HS-5 (cell line): ENCODE measurements around the gene PLEKHA4.
A peak's percentile ranks its signal among the peaks of the same experiment; 100 is the strongest.
"Not testable (repeated sequence)": the region's sequence is repeated elsewhere in the genome, so short reads cannot be mapped to it uniquely, and the experiment has no call there.

Experiments
- DNase-seq: peaks from one replicate; pipeline ENCODE4 v3.0.0-alpha.2; 2012; ENCODE audit warnings: low read depth

PLEKHA4 gene, protein sequence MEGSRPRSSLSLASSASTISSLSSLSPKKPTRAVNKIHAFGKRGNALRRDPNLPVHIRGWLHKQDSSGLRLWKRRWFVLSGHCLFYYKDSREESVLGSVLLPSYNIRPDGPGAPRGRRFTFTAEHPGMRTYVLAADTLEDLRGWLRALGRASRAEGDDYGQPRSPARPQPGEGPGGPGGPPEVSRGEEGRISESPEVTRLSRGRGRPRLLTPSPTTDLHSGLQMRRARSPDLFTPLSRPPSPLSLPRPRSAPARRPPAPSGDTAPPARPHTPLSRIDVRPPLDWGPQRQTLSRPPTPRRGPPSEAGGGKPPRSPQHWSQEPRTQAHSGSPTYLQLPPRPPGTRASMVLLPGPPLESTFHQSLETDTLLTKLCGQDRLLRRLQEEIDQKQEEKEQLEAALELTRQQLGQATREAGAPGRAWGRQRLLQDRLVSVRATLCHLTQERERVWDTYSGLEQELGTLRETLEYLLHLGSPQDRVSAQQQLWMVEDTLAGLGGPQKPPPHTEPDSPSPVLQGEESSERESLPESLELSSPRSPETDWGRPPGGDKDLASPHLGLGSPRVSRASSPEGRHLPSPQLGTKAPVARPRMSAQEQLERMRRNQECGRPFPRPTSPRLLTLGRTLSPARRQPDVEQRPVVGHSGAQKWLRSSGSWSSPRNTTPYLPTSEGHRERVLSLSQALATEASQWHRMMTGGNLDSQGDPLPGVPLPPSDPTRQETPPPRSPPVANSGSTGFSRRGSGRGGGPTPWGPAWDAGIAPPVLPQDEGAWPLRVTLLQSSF

DNA sequence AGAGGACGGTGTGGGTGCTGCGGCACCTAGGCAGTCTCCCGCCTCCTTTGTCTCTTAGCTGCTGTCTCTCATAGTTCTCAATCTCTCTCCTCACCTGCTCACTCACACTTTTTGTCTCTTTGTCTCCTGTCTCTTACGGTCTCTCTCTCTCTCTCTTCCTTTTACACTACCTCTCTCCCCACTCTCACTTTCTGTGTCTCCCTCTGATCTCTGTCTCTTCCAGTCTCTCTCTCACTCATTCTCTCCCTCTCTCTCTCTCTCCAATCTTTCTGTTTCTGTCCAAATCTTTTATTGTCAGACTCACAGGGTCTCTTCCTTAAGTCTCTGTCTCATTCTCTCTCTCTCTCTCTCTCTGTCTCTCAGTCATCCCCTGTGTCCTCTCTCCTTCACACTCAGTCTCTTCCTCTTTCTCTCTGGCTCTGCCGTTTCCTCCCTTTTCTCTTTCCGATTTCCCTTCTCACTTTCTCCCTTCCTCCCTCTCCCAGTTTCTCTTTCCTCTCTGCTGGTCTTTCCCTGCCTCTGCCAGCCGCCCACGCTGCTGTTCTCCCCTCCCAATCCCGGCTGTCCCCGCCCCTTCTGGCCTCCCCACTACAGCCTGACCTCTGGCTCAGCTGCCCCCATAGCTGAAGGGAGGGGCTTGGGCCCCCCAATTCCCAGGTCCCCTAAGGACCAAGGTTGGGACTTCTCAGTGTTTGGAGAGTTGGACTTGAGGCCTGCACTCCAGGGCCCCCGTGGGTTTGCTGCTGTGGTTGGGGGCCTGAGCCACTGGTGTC is at the start of gene PLEKHA4:
Gene PLEKHA4 (minus strand): TSS at position 504 of the 773 bp plus-strand sequence. CDS start 997 bp downstream, outside the sequence.
- DNase-seq: no peak

DNA sequence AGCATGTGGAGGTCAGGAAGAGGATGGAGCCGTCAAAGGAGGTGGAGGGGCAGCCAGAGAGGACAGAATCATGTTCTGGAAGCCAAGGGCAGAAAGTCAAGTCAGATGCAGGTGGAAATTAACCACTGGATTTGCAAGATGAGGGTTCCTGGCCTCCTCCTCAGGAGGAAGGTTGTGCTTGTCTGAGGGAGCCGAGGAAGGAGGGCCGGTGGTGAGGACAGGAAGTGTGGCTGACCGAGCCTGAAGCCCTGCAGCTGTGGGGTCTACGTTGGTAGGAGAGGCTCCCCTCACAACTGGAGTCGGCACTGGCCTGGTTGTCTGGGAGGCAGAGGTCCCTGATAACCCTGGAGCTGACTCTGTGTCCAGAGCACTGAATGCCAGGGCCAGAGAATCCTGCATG is 49.7 kb upstream of the PLEKHA4 start:
- no peak for DNase-seq

DNA sequence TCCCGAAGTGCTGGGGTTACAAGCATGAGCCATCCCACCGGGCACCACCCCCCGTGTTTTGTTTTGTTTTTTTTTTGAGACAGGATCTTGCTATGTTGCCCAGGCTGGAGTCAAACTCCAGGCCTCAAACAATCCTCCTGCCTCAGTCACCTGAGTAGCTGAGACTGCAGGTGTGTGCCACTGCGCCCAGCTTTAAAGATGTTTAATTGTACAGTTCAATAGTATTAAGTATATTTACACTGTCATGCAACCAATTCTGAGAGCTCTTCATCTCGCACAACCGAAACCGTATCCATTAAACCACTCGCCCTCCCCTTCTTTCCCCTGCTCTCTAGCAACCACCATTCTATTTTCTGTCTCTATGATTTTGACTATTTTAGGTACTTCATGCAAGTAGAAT is 47.3 kb upstream of the PLEKHA4 start:
- no peak for DNase-seq

DNA sequence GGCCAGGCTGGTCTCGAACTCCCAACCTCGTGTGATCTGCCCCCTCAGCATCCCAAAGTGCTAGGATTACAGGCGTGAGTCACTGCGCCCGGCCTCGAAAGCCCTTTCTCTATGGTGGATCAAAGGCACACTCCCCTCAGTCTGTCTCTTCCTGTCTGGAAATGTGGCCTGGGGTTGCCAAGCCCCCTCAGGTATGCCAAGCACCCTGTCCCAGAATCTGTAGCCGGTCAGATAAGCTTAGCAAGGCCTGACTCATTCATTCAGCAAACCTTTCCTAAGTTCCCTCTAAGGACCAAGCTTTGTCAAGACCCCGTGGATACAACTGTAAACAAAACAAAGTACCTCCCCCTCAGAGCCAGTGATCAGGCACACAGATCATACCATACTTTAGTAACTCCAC is 45.8 kb upstream of the PLEKHA4 start:
- no peak for DNase-seq

DNA sequence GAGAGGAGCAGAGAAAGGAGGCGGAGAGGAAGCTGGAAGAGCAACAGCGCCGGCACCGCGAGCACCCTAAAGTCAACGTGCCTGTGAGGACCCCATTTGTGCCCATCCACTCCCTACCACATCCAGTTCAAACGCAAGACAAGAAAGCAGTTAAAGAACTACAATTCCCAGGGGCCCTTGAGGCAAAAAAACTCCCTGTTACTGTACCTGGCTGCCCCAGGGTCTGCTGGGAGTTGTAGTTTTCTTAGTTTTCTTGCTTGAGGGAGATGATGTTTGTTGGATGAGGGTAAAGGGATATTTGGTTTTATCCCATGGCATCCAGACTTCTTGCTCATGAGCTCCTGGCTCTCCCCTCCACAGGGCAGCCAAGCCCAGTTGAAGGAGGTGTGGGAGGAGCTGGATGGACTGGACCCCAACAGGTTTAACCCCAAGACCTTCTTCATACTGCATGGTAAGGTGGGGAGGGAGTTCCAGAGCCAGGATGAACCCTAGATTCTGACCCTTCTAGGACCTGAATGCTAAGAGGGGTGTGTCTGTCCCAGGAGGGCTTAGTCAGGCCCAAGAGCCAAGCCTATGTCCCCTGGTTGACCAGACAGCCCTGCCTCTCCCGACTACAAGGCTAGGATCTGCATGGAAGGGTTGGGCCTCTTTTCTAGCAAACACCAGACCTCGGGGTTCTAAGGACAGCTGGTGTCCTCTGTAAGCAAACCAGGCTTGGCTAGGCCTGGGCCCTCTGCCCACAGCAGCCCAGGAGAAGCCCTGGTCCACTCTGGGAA is 44.9 kb upstream of the PLEKHA4 start:
- no peak for DNase-seq

DNA sequence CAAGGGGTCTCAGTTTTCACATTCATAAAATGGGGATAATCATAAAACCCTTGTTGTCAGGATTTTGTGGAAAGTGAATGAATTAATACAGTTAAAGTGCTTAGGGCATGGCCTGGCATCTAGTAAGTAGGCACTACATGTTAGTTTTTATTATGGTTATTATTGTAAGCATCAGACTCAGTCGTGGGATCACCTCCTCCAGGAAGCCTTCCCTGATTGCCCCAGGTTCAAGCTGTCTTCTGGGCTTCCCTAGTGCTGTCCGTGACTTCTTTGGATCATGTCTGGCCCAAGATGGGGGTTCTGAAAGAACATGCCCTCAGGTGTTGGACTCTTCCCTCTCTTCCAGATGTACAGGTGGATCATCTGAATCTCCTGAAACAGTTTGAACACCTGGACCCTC is 42.4 kb upstream of the PLEKHA4 start:
- no peak for DNase-seq

DNA sequence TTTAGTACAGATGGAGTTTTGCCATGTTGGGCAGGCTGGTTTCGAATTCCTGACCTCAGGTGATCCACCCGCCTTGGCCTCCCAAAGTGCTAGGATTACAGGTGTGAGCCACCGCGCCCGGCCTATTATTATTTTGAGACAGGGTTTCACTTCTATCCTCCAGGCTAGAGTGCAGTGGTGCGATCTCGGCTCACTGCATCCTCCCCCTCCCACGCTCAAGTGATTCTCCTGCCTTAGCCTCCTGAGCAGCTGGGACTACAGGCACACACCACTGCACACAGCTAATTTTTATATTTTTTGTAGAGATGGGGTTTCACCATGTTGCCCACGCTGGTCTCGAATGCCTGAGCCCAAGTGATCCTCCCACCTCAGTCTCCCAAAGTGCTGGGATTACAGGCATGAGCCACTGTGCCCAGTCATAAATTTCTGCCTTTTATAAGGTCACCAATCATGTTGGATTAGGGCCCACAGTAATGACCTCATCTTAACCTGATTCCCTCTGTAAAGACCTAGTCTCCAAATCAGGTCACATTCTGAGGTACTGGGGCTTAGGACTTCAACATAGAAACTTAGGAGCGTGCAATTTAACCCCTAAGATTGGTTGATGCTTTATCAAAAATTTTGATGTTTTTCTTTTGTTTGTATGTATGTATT is 41.1 kb upstream of the PLEKHA4 start:
- not testable (repeated sequence) for DNase-seq

DNA sequence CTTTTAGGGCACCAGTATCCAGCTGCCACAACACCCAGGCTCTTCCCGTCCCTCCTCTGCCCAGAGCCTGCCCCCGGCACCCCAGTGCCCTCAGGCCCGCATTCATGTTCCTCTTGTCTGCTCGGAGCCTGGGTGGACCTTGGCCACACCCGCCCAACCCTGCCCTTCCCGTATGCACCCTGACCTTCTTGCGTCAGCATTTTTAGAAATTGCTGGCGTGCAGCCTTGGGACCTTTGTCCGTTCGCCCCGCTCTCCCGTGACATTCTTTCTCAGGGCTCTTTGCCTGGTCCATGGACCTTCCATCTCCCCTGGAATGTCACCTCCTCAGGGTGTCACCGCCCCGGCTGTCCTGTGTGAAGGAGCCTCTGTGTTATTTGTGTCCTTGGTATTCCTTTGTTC is 39.3 kb upstream of the PLEKHA4 start:
- no peak for DNase-seq

DNA sequence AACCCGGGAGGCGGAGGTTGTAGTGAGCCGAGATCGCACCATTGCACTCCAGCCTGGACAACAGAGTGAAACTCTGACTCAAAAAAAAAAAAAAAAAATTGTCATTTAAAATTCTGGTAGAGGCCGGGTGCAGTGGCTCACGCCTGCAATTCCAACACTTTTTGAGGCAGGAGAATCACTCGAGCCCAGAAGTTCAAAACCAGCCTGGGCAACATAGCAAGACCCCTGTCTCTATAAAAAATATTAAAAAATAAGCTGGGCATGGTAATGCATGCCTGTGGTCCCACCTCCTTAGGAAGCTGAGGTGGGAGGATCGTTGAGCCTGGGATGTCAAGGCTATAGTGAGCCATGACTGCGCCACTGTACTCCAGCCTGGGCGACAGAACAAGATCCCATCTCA is 37.9 kb upstream of the PLEKHA4 start:
- DNase-seq: no peak

DNA sequence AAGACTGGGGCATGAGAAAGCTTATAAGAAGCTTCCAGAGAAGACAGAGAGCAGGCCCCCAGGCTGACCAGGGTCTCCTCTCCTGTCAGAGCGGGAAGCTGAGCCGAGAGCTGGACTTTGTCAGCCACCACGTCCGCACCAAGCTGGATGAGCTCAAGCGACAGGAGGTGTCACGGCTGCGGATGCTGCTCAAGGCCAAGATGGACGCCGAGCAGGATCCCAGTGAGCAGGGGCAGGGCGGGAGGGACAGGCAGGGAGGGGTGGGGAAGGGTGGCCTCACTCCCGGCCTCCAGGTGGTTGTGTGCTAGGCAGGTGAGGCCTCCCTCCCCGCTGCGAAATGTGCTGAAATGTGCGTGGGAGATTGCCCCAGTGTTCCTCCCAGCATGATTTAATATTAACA is 37.2 kb upstream of the PLEKHA4 start:
- DNase-seq: no peak

DNA sequence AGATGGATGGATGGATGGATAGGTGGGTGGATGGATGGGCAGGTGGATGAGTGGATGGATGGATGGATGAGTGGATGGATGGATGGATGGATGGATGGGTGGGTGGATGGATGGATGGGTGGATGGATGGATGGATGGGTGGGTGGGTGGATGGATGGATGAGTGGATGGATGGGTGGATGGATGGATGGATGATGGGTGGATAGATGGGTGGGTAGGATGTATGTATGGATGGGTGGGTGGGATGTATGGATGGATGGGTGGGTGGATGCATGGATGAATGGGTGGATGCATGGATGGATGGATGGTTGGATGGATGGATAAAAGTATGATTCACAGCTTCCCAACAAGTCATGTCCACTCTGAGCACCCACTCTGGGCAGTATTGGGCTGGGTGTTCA is 35.4 kb upstream of the PLEKHA4 start:
- not testable (repeated sequence) for DNase-seq

DNA sequence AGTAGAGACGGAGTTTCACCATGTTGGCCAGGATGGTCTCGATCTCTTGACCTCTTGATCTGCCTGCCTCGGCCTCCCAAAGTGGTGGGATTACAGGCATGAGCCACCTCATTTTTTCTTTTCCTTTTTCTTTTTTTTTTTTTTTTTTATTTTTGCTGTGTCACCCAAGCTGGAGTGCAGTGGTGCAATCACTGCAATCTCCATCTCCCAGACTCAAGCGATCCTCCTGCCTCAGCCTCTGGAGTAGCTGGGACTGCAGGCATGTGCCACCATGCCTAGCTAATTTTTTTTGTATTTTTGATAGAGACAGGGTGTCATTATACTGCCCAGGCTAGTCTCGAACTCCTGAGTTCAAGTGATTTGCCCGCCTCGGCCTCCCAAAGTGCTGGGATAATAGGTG is 33.9 kb upstream of the PLEKHA4 start:
- not testable (repeated sequence) for DNase-seq

DNA sequence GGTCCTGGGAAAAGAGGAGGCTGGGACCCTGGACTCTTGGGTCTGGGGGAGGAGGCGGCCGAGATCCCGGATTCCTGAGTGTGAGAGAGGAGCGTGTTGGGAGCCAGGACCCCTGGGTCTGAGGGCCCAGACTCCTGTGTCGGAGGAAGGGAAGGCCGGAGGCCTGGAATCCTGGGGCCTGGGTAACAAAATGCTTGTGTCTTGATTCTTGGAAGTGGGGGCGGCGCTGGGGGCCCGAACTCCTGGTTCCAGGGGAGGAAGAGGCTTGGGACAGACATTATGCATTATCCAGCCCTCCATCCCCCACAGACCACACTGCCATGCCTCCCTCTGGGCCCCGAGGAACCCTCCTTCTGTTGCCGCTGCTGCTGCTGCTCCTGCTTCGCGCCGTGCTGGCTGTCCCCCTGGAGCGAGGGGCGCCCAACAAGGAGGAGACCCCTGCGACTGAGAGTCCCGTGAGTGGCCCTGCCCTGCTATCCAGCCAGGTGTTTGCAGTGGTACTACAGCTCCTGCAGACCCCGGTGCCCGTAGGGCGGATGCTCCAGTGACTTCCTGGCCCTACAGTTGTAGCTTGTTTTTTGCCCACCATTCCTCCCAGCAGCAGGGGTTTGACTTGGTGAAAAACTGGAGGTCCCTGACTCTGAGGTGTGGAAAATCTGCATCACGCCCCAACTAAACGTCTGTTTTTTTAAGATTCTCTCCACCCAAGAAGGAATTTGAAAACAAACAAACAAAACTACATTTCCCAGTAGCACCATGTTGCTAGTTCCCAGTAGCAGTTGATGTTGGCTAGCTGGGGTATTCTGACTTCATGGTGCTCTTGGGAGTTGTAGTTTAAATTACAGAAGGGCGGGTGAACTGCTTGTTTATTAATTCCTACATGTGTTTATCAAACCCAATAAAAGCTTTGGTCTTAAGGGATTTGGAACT is 32.3 kb upstream of the PLEKHA4 start:
- no peak for DNase-seq

DNA sequence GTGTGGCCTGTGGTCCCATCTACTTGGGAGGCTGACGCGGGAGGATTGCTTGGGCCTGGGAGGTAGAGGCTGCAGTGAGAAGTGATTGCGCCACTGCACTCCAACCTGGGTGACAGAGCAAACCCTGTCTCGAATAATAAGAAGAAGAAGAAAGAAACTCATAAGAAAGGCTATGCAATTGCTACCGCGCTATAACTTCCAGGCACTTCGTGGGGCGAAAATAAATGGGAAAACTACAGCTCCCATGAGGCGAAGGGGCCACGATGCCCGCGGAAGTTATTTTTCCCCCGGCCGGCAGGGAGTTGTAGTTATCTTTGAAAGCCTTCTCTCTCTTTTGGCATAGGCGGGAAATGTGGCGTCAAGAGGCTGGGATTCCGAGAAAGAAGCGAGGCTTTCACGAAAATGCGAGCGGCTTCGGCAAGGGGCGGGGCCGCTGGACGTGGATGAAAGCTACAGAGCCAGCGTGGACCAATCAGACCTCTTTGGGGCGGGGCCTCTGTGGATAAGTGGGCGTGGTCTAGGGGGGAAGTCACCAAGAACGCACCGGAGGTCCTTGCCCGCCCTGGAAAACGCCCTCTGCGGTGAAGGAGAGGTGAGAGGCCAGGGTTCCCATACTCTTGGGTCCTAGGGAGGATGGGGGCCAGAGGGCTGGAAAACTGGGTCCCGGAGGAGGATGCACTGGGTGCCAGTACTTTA is 31.5 kb upstream of the PLEKHA4 start, which contains the start of gene NUCB1:
Gene NUCB1 (plus strand): TSS at position 532 of the 696 bp plus-strand sequence. CDS start 485 bp downstream, outside the sequence.
- peak; percentile 94 for DNase-seq

DNA sequence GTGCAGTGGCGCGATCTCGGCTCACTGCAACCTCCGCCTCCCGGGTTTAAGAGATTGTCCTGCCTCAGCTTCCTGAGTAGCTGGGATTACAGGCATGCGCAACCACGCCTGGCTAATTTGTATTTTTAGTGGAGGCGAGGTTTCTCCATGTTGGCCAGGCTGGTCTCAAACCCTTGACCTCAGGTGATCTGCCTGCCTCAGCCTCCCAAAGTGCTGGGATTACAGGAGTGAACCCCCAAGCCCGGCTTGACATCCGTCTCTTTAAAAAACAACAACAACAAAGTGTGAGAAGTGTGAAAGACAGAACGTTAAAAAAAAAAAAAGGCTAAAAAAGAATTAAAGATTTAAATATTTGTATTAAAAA is 31.0 kb upstream of the PLEKHA4 start:
- DNase-seq: not testable (repeated sequence)

DNA sequence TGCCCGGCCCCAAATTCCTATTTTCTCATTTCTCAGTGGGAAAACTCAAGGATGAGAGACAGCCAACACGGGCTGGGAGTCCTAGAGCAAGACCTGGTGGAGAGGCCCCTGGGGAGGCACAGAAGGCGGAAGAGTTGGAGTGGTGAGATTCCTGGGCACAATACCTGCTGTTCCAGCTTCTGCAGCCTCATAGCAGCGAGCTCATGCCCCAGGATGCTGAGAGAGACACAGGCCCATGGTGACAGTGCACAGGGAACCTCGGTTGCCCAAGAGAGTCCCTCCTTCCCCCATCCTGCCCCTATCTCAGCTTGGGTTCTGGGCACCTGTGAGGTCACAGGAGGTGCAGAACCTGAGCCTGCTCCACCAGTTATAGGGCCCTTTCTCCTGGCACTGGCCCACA is 28.8 kb upstream of the PLEKHA4 start:
- no peak for DNase-seq

DNA sequence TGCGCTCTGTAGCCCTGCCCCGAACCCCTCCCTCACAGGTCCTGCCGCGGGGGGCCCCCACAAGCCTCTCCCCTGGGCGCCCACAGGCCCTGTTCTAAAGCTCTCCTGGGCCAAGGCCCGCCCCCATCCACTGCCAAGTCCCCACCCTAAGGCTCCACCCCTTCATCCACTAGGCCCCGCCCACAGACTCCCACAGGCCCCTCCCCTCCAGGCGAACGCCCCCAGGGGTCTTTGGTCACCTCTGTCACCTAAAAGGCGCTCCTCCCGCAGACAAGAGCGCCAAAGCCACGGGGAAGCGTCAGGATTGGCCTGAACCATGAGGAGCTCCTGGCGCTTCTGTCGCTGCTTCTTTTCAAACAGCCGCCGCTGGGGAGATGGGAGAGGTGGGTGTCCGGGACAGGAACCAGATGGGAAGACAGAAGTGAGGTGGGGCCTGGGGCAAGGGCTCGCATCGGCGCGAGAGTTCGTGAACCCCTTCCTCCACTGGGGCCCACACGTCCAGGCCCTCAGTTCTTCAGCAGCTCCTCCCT is 27.8 kb upstream of the PLEKHA4 start:
- DNase-seq: no peak

DNA sequence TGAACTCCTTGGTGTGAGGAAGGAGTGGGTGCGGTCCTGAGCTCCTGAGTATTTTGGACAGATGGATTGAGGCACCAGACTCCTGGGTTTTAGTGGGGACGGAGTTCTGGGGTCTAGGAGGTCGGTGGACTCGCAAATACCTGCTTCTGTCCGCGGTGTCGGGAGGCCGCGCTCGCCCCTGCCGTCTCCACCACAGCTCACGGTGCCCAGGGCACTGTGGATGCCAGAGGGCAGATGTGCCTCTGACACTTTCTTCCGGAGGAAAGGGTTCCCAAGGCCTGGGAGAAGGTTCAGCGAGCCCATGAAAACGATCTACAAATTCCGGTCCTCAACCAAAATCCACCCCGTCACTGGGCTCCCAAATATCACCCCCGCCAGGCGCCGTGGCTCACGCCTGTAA is 26.8 kb upstream of the PLEKHA4 start:
- DNase-seq: no peak

DNA sequence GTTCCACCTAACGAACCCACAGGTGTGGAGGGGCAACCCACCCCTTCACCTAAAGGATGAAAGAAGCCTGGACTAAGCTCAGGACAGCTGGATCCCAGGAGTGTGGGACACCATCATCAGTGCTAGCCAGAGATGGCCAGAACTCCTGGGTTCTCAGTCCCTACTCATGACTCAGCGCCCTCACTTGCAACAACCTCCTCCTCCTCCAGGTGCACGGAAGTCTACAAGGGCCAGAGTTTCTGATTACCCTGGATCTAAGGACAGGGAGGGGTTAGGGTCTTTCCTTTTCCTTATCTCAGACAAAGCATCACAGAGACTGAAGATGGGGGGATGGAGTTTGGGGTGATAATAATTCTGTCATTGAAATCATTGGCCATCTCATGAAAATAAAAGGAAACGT is 22.1 kb upstream of the PLEKHA4 start:
- DNase-seq: no peak
